ENCODE measurements around the gene UBAC2. TPM values are rescaled to one million over a fixed set of nuclear protein-coding genes. Genes with fewer than 3 reads are reported as not detected.
A peak's percentile ranks its signal among the peaks of the same experiment; 100 is the strongest.

UBAC2 gene
- total RNA-seq, 1 donor = 45.3 TPM

DNA sequence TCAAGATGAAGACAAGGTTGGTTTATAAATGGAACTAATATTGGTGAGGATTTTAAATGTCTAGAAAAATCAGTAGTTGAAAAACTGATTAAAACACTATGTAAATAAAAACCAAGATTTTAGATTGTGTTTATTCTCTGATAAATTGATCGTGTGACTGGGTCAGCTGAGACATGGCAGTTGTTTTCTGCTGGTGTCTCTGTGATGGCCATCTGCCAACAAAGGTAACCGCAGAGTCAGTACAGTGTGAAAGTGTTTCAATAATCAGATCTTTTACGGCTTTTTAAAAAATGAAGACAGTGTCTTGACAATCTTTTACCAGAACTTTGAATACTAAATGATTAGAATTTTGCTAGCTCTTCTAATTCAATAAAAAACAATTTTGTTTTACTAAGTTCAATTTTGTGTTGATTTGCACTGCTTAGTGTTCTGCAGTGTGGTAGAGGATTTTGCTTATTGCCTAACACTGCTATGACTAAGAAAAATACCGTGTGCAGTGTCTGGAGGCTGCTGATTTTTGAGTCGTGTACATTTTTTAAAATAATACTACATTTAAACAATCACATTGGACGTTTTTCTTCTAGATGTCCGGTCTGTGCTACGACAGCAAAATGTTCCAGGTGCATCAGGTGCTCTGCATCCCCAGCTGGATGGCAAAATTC is 139.2 kb downstream of the UBAC2 start:
- TF ChIP-seq, protein P1, sequence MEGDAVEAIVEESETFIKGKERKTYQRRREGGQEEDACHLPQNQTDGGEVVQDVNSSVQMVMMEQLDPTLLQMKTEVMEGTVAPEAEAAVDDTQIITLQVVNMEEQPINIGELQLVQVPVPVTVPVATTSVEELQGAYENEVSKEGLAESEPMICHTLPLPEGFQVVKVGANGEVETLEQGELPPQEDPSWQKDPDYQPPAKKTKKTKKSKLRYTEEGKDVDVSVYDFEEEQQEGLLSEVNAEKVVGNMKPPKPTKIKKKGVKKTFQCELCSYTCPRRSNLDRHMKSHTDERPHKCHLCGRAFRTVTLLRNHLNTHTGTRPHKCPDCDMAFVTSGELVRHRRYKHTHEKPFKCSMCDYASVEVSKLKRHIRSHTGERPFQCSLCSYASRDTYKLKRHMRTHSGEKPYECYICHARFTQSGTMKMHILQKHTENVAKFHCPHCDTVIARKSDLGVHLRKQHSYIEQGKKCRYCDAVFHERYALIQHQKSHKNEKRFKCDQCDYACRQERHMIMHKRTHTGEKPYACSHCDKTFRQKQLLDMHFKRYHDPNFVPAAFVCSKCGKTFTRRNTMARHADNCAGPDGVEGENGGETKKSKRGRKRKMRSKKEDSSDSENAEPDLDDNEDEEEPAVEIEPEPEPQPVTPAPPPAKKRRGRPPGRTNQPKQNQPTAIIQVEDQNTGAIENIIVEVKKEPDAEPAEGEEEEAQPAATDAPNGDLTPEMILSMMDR (IDR thresholded peaks at IDR 0.05; ENCODE audit: insufficient read depth, low read depth, low read length) = no peak
- peak; percentile 76 for DNase-seq (ENCODE audit: low read depth)
- H3K4me3 ChIP-seq (ENCODE audit: low read depth, low read length) = no peak overlapping the region

GRCh38 chr13:99340638-99341037 is 140.0 kb downstream of the UBAC2 start:
- TF ChIP-seq, protein P1 (IDR thresholded peaks at IDR 0.05; ENCODE audit: insufficient read depth, low read depth, low read length) = no peak
- H3K4me3 ChIP-seq (ENCODE audit: low read depth, low read length) = no peak overlapping the region
- no peak for DNase-seq (ENCODE audit: low read depth)

- no peak for DNase-seq (ENCODE audit: low read depth)
- TF ChIP-seq, protein P1 (IDR thresholded peaks at IDR 0.05; ENCODE audit: insufficient read depth, low read depth, low read length) = no peak
- no peak overlapping the region for H3K4me3 ChIP-seq (ENCODE audit: low read depth, low read length)
These were observed 141.5 kb downstream of the UBAC2 start for GRCh38 chr13:99341969-99342722.

- TF ChIP-seq, protein P1 (IDR thresholded peaks at IDR 0.05; ENCODE audit: insufficient read depth, low read depth, low read length) = no peak
- no peak overlapping the region for H3K4me3 ChIP-seq (ENCODE audit: low read depth, low read length)
- DNase-seq (ENCODE audit: low read depth) = no peak
These were observed 142.2 kb downstream of the UBAC2 start for GRCh38 chr13:99342723-99343315.

DNA sequence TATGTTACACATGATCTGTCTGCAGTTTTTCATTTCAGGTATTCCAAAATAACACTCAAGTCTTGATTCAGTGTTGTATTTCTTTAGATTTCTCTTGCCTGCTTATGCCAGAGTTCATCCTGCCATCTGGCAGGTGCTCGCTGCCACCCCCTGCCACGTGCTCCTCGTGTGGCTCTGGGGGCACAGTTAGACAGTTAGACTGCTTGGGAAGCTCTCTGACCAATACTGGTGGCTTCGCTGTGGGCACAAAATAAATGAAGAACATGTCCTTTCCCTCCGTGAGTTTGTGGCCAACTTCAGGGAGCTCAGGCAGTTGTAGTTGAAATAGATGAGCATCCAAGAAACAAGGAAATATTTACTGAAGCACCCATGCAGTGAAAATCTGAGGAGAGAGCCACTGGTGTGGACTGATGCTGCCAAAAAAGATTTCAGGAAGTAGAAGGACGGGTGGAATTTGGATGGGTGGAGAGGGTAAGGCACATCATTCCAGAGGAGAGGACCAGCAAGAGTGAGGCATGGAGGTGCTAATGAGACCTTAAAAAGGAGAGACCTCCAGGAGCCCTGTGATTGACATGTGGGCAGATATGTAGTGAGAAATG is 144.1 kb downstream of the UBAC2 start:
- TF ChIP-seq, protein P1 (IDR thresholded peaks at IDR 0.05; ENCODE audit: insufficient read depth, low read depth, low read length) = no peak
- no peak for DNase-seq (ENCODE audit: low read depth)

GRCh38 chr13:99345345-99345744 is 144.7 kb downstream of the UBAC2 start:
- H3K4me3 ChIP-seq (ENCODE audit: low read depth, low read length) = no peak overlapping the region
- TF ChIP-seq, protein P1 (IDR thresholded peaks at IDR 0.05; ENCODE audit: insufficient read depth, low read depth, low read length) = no peak
- DNase-seq (ENCODE audit: low read depth) = no peak

More for the DNA sequence above, 144.1 kb downstream of the UBAC2 start:
- H3K4me3 ChIP-seq (ENCODE audit: low read depth, low read length) = no peak overlapping the region

Measured in fibroblast of villous mesenchyme (primary cell).